ENCODE measurements around the gene SPTBN1.

DNA sequence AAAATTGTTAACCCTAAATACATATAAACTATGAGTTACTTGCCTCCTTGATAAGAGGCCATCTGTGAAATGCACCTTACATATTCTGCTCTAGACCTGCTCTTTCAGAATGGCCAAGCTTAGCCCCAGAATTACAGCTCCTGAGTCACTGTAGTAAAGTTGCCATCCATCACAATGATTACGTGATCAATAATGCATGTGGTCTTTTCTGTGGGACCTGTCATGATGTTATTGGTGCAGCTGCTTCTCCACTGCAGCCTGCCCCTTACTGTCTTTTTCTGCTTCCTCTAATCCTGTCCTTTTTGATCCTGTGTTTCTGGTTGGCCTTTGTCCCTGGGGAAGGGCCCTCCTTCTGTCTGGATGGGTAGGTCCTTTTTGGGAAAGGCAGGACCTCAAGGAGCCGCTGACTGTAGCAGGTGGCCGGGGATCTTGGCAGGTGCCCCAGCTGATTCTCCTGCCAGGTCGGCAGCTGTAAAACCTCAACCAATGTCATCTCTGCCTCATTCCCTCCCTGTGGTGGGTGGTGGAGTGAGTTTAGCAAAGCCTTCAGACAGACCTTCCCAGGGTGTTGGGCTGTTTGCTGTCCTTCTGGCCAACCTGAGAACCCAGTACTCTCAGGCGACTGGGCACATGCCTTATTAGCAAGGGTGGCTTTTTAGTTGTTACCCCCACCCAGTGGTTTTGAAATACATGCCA, 141.2 kb downstream of the SPTBN1 start:
- TF ChIP-seq, protein P1, sequence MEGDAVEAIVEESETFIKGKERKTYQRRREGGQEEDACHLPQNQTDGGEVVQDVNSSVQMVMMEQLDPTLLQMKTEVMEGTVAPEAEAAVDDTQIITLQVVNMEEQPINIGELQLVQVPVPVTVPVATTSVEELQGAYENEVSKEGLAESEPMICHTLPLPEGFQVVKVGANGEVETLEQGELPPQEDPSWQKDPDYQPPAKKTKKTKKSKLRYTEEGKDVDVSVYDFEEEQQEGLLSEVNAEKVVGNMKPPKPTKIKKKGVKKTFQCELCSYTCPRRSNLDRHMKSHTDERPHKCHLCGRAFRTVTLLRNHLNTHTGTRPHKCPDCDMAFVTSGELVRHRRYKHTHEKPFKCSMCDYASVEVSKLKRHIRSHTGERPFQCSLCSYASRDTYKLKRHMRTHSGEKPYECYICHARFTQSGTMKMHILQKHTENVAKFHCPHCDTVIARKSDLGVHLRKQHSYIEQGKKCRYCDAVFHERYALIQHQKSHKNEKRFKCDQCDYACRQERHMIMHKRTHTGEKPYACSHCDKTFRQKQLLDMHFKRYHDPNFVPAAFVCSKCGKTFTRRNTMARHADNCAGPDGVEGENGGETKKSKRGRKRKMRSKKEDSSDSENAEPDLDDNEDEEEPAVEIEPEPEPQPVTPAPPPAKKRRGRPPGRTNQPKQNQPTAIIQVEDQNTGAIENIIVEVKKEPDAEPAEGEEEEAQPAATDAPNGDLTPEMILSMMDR (IDR thresholded peaks at IDR 0.05): no peak
- TF ChIP-seq POLR2A (IDR thresholded peaks at IDR 0.05) (no peak), EP300 (IDR thresholded peaks at IDR 0.05) (no peak)

All from ovary (tissue), 3 donors.